ENCODE data around the gene RPS29. TPM values are rescaled to one million over a fixed set of nuclear protein-coding genes. Genes with fewer than 3 reads are reported as not detected.

The RPS29 gene
- polyA plus RNA-seq, 1 of the 3 experiments (the other 2 are of a cell fraction) = 11,220 TPM

DNA sequence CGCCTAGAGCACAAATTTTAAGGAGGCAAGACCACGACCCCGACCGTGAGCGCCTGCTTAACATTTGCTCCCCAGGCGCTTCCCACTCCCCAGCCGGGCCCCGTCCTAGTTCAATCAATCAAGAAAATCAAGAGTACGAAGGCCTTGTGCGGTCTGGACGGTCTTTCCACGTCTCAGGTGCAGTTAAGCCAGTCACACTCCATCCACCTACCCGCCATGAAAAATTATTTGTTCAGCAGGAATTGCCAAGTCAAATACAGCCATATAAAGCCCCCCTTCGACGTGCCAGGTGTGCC lies 12.0 kb upstream of the RPS29 start:
- Histone ChIP-seq H3K4me3 (ENCODE audit: low read depth in 2 of 2, low read length in 1 of 2) (peak overlapping the region; percentile 74 to 85), H3K9me3 (no peaks in the 10 kb centered on the region), H3K36me3 (replicated peaks in 1 of 2; ENCODE audit: control insufficient read depth in 1 of 2, insufficient read depth in 2 of 2, low read length in 1 of 2) (peaks cover 0 to 5% of the 10 kb centered on the region in 2 experiments), H3K4me1 (ENCODE audit: control insufficient read depth in 1 of 2, insufficient read depth in 2 of 2, low read depth in 1 of 2, low read length in 1 of 2) (peaks cover 2 to 6% of the 10 kb centered on the region in 2 experiments; a peak in 2 of 4 replicates), H3F3A (replicated peaks; ENCODE audit: insufficient read depth) (peaks cover 23% of the 10 kb centered on the region), H3K27me3 (ENCODE audit: insufficient read depth) (no peaks in the 10 kb centered on the region), H3K9ac (peak overlapping the region; percentile 96), H3K27ac (ENCODE audit: low read depth in 2 of 2, low read length in 1 of 2) (peak overlapping the region; percentile 94 to 97), H2AFZ (ENCODE audit: low read depth) (peak overlapping the region; percentile 89), H3K9me2 (no peaks in the 10 kb centered on the region), H3K79me2 (ENCODE audit: insufficient read depth) (peaks cover 53% of the 10 kb centered on the region), H4K20me1 (ENCODE audit: insufficient read depth) (no peaks in the 10 kb centered on the region), H3K4me2 (peak overlapping the region; percentile 84)
- DNase-seq = peak; percentile 56
- POLR2A ChIA-PET = interaction anchor here (1.5 to 2.5 kb wide), 3 partner anchors 12 to 36 kb away, joined by 4 to 19 read pairs (median 13); partner anchors contain the start of genes MGAT2, RPL36AL and RPS29
- WGBS (ENCODE audit: low lambda C conversion rate) = 0% methylated on average over 12 of the region's 15 CpGs
- TF ChIP-seq, protein P1, sequence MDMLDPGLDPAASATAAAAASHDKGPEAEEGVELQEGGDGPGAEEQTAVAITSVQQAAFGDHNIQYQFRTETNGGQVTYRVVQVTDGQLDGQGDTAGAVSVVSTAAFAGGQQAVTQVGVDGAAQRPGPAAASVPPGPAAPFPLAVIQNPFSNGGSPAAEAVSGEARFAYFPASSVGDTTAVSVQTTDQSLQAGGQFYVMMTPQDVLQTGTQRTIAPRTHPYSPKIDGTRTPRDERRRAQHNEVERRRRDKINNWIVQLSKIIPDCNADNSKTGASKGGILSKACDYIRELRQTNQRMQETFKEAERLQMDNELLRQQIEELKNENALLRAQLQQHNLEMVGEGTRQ (IDR thresholded peaks at IDR 0.05; ENCODE audit: borderline replicate concordance, low read depth, low read length) = no peak
- TF ChIP-seq, protein P2, sequence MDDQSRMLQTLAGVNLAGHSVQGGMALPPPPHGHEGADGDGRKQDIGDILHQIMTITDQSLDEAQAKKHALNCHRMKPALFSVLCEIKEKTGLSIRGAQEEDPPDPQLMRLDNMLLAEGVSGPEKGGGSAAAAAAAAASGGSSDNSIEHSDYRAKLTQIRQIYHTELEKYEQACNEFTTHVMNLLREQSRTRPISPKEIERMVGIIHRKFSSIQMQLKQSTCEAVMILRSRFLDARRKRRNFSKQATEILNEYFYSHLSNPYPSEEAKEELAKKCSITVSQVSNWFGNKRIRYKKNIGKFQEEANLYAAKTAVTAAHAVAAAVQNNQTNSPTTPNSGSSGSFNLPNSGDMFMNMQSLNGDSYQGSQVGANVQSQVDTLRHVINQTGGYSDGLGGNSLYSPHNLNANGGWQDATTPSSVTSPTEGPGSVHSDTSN (IDR thresholded peaks at IDR 0.05) = 0 out of 2 replicates have a peak, but pooled peaks have one; percentile 1
- CTCF ChIA-PET = interaction anchor here (0.7 to 5.4 kb wide), 3 partner anchors 11 to 22 kb away, joined by 3 to 51 read pairs (median 3); partner anchors contain the start of genes MGAT2, RPL36AL and RPS29

DNA sequence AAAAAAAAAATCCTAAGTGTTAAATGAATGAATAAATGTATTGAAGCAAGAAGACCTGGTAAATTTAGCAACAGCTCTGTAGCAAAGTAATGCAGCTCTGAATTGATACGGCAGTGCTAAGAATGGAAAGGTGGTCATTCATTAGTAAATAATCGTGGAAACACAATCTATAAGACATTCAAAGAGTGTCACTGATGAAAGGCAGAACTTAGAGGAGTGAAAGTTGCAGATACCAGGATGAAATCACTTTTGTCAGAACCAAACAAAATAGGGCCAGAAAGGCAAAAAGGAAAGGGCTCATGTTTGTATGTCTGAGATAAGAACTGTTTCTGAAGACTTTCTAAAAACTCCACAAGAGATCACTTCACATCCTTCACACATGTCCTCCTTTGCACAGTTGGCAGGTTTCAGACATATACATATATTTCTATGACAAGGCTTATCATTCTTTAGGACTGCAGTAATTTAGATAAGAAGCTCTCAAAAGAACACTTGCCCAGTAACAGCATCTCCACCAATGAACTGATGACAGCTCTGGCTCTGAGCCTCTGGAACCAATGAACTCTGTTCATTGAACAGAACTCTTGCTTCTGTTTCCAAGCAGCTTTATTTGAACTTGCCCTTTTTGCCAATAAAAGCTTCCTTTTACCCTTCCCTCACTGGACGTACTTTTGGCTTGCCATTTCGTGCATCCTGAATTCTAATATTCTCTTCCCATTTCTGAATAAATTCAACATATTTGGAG lies 8.3 kb upstream of the RPS29 start:
- TF ChIP-seq RAD21 (IDR thresholded peaks at IDR 0.05; ENCODE audit: low read length) = no peak
- TF ChIP-seq YY1 (IDR thresholded peaks at IDR 0.05; ENCODE audit: low read depth) = no peak
- TF ChIP-seq, protein P2 (IDR thresholded peaks at IDR 0.05) = no peak
- TF ChIP-seq EP300 (IDR thresholded peaks at IDR 0.05; ENCODE audit: borderline replicate concordance in 1 of 2, low read depth in 1 of 2, low read length in 1 of 2) = peak in 1 of 2 experiments; percentile 51; a peak in 1 of 4 replicates
- TF ChIP-seq, protein P1 (IDR thresholded peaks at IDR 0.05; ENCODE audit: borderline replicate concordance, low read depth, low read length) = no peak
- TF ChIP-seq GATA2 (CRISPR knock-in tag; IDR thresholded peaks at IDR 0.05) = no peak
- TF ChIP-seq RFX5 (IDR thresholded peaks at IDR 0.05; ENCODE audit: low read length) = peak; percentile 90
- no peak for TF ChIP-seq NRF1 (IDR thresholded peaks at IDR 0.05; ENCODE audit: low read depth, low read length)
- TF ChIP-seq TAF1 (IDR thresholded peaks at IDR 0.05; ENCODE audit: borderline replicate concordance, low read depth, low read length) = no peak
- no peak for TF ChIP-seq RCOR1 (IDR thresholded peaks at IDR 0.05; ENCODE audit: low read length)
- TF ChIP-seq, protein P3, sequence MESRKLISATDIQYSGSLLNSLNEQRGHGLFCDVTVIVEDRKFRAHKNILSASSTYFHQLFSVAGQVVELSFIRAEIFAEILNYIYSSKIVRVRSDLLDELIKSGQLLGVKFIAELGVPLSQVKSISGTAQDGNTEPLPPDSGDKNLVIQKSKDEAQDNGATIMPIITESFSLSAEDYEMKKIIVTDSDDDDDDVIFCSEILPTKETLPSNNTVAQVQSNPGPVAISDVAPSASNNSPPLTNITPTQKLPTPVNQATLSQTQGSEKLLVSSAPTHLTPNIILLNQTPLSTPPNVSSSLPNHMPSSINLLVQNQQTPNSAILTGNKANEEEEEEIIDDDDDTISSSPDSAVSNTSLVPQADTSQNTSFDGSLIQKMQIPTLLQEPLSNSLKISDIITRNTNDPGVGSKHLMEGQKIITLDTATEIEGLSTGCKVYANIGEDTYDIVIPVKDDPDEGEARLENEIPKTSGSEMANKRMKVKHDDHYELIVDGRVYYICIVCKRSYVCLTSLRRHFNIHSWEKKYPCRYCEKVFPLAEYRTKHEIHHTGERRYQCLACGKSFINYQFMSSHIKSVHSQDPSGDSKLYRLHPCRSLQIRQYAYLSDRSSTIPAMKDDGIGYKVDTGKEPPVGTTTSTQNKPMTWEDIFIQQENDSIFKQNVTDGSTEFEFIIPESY (IDR thresholded peaks at IDR 0.05; ENCODE audit: borderline replicate concordance, low read depth) = no peak
- no peak for TF ChIP-seq SMC3 (IDR thresholded peaks at IDR 0.05; ENCODE audit: low read depth, low read length)
- TF ChIP-seq JUND (IDR thresholded peaks at IDR 0.05) = no peak
- TF ChIP-seq FOXM1 (IDR thresholded peaks at IDR 0.05; ENCODE audit: low read depth) = no peak
- no peak for TF ChIP-seq GABPA (IDR thresholded peaks at IDR 0.05; ENCODE audit: low read depth)
- no peak for TF ChIP-seq FOSL2 (IDR thresholded peaks at IDR 0.05; ENCODE audit: borderline replicate concordance, low read depth)
- Histone ChIP-seq H4K20me1 (ENCODE audit: insufficient read depth) (no peaks in the 10 kb centered on the region), H3K9ac (no peak overlapping the region), H3K27me3 (ENCODE audit: insufficient read depth) (no peaks in the 10 kb centered on the region), H3K79me2 (ENCODE audit: insufficient read depth) (peaks cover 22% of the 10 kb centered on the region), H3K9me3 (no peaks in the 10 kb centered on the region), H3K4me1 (ENCODE audit: control insufficient read depth in 1 of 2, insufficient read depth in 2 of 2, low read depth in 1 of 2, low read length in 1 of 2) (peaks cover 2 to 8% of the 10 kb centered on the region in 2 experiments; a peak in 2 of 4 replicates), H3K27ac (ENCODE audit: low read depth in 2 of 2, low read length in 1 of 2) (peak overlapping the region in 1 of 2 experiments; percentile 56; a peak in 2 of 4 replicates), H3K4me3 (ENCODE audit: low read depth in 2 of 2, low read length in 1 of 2) (no peak overlapping the region), H3K36me3 (replicated peaks in 1 of 2; ENCODE audit: control insufficient read depth in 1 of 2, insufficient read depth in 2 of 2, low read length in 1 of 2) (no peaks in the 10 kb centered on the region), H3F3A (replicated peaks; ENCODE audit: insufficient read depth) (peaks cover 22% of the 10 kb centered on the region), H3K4me2 (no peak overlapping the region), H2AFZ (ENCODE audit: low read depth) (no peak overlapping the region), H3K9me2 (no peaks in the 10 kb centered on the region)
- CTCF ChIA-PET = interaction anchor here (0.7 to 5.4 kb wide), 2 partner anchors 7 to 110 kb away, joined by 4 to 51 read pairs; partner anchors contain the start of gene RPS29
- POLR2A ChIA-PET = interaction anchor here (1.0 kb wide), 1 partner anchor 26 kb away, joined by 3 read pairs; the partner anchor contains the start of gene RPL36AL
- WGBS (ENCODE audit: low lambda C conversion rate) = 81% methylated on average over 4 of the region's 4 CpGs
- no peak for DNase-seq
